ENCODE measurements around the gene CDKL5. TPM values are rescaled to one million over a fixed set of nuclear protein-coding genes. Genes with fewer than 3 reads are reported as not detected.

Gene CDKL5
- total RNA-seq (2014; rRNA removed; shearing (Covaris generic)): 0.79 and 1.1 TPM in 2 replicates

DNA sequence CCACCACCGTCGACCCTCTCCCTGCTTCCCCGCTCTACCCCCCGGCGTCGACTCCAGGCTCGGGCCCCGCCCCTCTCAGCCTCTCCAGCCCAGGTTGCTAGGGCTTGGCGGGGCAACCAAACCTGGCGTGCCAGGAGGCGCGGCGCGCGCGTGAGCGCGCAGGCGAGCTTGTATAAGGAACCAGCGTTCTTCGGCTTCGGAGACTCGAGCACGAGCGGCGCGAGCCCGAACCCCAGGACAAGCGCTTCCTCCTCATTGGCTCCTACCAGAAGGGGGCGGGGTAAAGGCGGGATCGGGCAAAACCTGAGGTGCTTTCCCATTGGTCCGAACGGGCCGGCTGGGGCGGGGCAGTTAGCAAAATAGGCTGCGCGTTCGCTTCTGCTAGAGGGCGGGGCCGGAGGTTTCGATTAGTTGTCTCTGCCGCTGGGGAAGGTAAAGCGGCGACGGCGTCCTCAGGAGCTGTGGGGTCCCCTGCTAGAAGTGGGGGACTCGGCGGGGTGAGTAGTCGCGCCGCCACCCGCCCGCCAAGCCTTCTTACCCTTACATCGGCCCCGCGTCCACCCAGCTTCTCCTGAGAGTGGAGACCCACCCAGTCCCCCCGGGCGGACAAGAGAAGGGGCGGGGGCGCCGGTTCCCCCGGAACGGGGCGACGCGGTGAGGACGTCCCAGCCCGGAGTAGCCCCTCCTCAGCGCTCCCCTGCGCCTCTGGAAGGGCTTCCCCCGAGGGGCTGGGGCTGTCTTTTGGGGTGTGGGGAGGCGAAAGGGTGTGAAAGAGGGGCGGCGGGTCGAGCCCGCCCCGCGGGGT lies at the start of gene CDKL5:
Gene CDKL5, plus strand, starts transcription at position 410 of the 805 bp plus-strand sequence. CDS start 81,489 bp downstream, outside the sequence.

DNA sequence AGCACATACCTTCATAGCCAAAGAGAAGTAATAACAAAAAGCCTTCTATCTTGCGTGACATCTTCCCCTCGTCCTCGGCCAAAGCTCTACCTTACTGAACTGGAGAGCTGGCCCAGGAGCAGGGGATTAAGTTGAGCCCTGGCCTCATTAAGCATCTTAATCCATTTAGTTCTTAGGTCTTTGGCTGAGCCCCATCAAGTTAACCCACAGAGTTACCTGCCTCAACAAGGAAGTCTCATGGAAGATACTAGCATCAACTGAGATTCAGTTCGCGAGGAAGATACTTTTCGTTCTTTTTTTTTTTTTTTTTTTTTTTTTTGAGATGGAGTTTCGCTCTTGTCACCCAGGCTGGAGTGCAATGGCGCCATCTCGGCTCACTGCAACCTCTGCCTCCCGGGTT lies 246.6 kb downstream of the CDKL5 start, which contains the start of gene RS1:
Gene RS1, minus strand, starts transcription at position 101 of the 400 bp plus-strand sequence. Its CDS starts 40 bp downstream, at position 61.

Small RNAs within 50 kb of the gene (small RNA-seq; reads per million reads assigned to genes)
- gene RF00019: not detected

Other genes with a start within 250 kb of the CDKL5 start
- gene BEND2, start 204.7 kb upstream of the CDKL5 start, total RNA-seq (2014; rRNA removed; shearing (Covaris generic)): not detected in 2 replicates
- gene SCML2, start 70.9 kb upstream of the CDKL5 start, total RNA-seq (2014; rRNA removed; shearing (Covaris generic)): 5.2 and 5.7 TPM in 2 replicates
- not detected in 2 replicates for gene RS1, start 246.5 kb downstream of the CDKL5 start, total RNA-seq (2014; rRNA removed; shearing (Covaris generic))

All from A375 (cell line).